Effector CD4-positive, alpha-beta T cell (primary cell): ENCODE measurements around the gene KIF2C.
"Not testable (repeated sequence)": the region's sequence is repeated elsewhere in the genome, so short reads cannot be mapped to it uniquely, and the experiment has no call there.

Experiments used
- DNase-seq: peaks from one replicate; pipeline ENCODE4 v3.0.0-alpha.2; 2020
- total RNA-seq: gene quantifications from one replicate; lab custom pipeline; 2026; lab: John Stamatoyannopoulos, UW

KIF2C gene
- total RNA-seq = 1.5 reads per million

- DNase-seq = peak; percentile 93
Observed at GRCh38 chr1:44739307-44740178, at the start of gene KIF2C. Gene KIF2C (plus strand): TSS chr1:44739837. CDS start chr1:44739933, 96 bp downstream.

GRCh38 chr1:44693159-44693558 is 46.5 kb upstream of the KIF2C start:
- DNase-seq = no peak

- DNase-seq = no peak
Observed at GRCh38 chr1:44693900-44694299, 45.7 kb upstream of the KIF2C start.

DNA sequence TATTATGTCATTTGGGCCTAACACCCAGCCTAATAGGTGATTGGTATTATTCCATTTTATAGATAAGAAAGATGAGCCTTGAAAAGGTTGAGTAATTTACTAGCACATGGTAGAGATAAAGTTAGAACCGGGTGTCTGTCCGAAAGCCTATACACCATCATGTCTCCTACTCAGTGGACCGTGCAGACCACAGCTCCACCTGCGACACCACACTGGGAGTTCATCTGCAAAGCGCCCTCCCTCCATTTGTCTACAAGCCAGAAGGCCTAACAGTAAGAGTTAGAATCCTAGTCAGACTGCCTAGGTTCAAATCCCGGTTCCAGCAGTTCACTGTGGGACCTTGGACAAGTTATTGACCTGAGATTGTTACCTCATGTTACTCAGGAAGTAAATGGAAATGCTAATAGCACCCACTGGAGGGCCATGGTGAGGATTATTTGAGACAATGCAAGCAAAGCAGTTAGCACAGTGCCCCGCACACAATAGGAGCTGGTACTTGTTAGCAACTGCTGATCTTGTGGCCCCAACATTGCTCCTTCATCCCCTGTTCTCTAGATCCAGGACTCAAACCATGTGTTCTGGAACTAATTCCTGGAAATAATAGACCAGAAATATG is 44.7 kb upstream of the KIF2C start:
- no peak for DNase-seq

GRCh38 chr1:44695671-44696070 is 44.0 kb upstream of the KIF2C start:
- no peak for DNase-seq

- no peak for DNase-seq
Observed at GRCh38 chr1:44696101-44696500, 43.5 kb upstream of the KIF2C start.

- DNase-seq = no peak
Observed at GRCh38 chr1:44696789-44697345, 42.8 kb upstream of the KIF2C start.

- no peak for DNase-seq
Observed at GRCh38 chr1:44698138-44698537, 41.5 kb upstream of the KIF2C start.

DNA sequence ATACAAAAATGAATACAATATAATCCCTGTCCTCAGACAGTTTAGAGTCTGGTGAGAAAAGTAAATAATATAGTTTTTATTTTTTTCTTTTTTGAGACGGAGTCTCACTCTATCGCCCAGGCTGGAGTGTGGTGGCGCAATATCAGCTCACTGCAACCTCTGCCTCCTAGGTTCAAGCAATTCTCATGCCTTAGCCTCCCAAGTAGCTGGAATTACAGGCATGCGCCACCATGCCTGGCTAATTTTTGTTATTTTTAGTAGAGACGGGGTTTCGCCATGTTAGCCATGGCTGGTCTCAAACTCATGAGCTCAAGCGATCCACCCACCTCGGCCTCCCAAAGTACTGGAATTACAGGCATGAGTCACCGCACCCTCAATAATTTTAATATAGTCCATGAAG is 40.3 kb upstream of the KIF2C start:
- DNase-seq = not testable (repeated sequence)

DNA sequence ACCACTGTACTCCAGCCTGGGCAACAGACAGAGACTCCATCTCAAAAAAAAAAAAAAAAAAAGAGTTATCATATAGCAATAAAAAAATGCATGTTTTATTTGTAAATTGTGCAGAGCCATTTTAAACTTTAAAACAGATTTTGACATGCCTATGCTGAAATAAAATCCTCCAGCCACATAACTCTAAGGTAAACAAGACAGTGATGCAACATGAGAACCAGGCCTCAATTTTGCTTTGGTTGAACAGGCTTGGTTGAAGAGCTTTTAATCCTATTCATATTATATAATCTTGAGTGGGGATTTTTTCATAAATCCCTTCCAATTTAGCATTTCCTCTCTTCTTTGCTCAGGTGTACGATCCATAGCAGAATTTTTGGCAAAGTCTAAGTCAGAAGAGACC is 39.1 kb upstream of the KIF2C start:
- no peak for DNase-seq

DNA sequence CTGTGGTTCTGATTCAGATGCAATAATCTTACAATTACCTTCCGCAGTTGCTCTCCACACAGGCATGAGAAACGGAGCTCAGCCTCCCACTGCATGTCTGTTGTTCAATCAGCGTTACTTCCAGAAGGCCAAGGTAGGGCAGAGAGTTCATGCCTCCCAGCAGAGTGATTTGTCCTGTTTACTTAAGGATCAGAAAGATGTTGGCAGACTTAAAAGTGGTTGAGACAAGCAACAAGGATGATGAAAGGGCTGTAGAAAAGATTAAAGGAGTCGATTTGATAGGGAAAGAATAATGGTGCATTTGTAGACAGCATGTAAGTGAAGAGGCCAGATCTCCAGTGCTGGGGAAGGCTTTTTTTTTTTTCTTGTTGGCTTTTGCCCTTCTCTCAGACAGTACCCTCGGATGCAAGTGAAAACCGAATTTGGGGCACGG is 38.5 kb upstream of the KIF2C start:
- no peak for DNase-seq

- DNase-seq = no peak
Observed at GRCh38 chr1:44705470-44705869, 34.2 kb upstream of the KIF2C start.

GRCh38 chr1:44705938-44706337 is 33.7 kb upstream of the KIF2C start:
- DNase-seq = no peak

DNA sequence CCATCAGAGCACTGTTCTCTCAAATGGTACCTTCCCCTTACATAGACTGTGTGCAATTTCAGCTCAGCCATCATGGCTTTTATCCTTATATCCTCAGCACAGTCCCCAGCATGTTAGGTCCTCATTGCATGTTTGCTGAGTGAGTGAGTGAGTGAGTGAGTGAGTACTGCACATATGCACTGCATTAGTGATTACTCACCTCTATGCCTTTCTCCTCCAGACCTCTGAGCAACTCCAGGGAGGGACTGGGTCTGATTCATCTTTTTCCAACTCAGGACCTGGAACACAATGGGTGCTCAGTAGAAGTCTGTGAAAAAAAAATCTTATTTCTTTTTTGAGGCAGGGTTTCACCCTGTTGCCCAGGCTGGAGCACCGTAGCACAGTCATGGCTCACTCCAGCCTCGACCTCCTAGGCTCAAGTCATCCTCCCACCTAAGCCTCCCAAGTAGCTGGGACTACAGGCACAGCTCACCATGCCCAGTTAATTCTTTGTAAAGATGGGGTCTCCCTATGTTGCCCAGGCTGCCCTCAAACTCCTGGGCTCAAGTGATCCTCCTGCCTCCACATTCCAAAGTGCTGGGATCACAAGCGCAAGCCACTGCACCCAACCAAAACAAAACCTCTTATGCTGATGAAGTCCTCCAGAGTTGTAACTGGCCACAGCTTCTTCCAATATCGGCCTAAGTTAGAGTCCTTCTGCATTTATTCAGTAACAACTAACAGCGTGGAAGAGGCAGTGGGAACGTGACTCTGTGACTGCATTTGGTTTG is 32.3 kb upstream of the KIF2C start:
- DNase-seq = no peak

GRCh38 chr1:44707959-44708831 is 31.4 kb upstream of the KIF2C start:
- no peak for DNase-seq

- DNase-seq = no peak
Observed at GRCh38 chr1:44713321-44713781, 26.3 kb upstream of the KIF2C start.

DNA sequence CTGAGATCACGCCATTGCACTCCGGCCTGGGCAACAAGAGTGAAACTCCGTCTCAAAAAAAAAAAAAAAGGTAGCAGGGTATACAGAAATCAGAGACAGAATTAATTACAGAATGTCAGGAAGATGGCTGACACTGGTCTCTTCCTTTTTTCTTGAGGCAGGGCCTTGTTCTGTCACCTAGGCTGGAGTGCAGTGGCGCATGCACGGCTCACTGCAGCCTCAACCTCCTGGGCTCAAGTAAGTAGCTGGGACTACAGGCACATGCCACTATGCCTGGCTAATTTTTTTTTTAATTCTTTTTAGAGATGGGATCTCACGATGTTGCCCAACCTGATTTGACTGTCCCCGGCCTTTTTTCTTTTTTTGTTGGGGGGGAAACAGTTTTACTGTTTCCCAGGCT is 25.1 kb upstream of the KIF2C start:
- DNase-seq = no peak

GRCh38 chr1:44714944-44715571 is 24.6 kb upstream of the KIF2C start:
- peak; percentile 57 for DNase-seq

GRCh38 chr1:44717156-44717555 is 22.5 kb upstream of the KIF2C start:
- DNase-seq = no peak

DNA sequence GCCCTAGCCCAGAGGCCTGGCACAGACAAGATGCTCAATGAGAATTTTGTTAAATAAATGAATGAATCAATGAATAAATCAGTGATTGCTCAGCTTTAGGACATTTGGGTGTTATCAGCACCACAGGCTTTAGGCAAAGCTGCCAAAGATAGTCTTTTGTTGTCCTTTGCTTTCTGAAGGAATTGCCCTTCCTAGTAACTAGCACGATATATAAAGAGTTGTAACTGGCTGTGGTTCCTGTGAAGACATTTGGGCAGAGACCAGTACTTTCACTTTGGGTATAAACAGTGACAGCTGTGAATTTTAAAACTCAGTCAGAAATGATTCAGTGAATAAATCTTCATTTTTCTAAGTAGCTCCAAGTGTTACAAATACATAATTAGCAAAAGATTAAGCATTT is 22.0 kb upstream of the KIF2C start:
- no peak for DNase-seq

GRCh38 chr1:44718091-44718490 is 21.5 kb upstream of the KIF2C start:
- DNase-seq = no peak
